NB4 (cell line): ENCODE data around the gene SPPL3.

Experiments
- DNase-seq: peaks from one replicate; pipeline ENCODE4 v3.0.0; 2010; ENCODE audit warnings: low read depth
- H3K4me3 ChIP-seq: one replicate; pipeline ENCODE4 v1.5.1; 2011; ENCODE audit warnings: mild to moderate bottlenecking, low read depth, low read length, moderate library complexity
- CTCF ChIP-seq: IDR thresholded peaks from one replicate; pipeline ENCODE4 v1.5.1; 2012; ENCODE audit warnings: low read depth, low read length
- MYC ChIP-seq: IDR thresholded peaks from 2 replicates; pipeline ENCODE4 v1.6.1; 2011; ENCODE audit warnings: low read depth, low read length
- POLR2A ChIP-seq: IDR thresholded peaks from 2 replicates; pipeline ENCODE4 v1.6.1; 2011; ENCODE audit warnings: mild to moderate bottlenecking; ENCODE audit not compliant: insufficient read length; ENCODE audit errors: extremely low read depth
- TF ChIP-seq, protein P1 (sequence below): IDR thresholded peaks from 2 replicates; pipeline ENCODE4 v1.6.1; 2011; ENCODE audit warnings: low read depth, low read length

SPPL3 gene

GRCh38 chr12:120941412-120941811, 37.3 kb upstream of the SPPL3 start:
- TF ChIP-seq POLR2A (no peak), CTCF (no peak), MYC (no peak)
- TF ChIP-seq, protein P1, sequence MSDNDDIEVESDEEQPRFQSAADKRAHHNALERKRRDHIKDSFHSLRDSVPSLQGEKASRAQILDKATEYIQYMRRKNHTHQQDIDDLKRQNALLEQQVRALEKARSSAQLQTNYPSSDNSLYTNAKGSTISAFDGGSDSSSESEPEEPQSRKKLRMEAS = no peak
- H3K4me3 ChIP-seq = no peak overlapping the region
- no peak for DNase-seq

- H3K4me3 ChIP-seq = no peak overlapping the region
- TF ChIP-seq POLR2A = no peak
- no peak for TF ChIP-seq MYC
- TF ChIP-seq, protein P1 = no peak
- no peak for TF ChIP-seq CTCF
- DNase-seq = peak; percentile 73
These were observed 36.6 kb upstream of the SPPL3 start for GRCh38 chr12:120940799-120941198.

DNA sequence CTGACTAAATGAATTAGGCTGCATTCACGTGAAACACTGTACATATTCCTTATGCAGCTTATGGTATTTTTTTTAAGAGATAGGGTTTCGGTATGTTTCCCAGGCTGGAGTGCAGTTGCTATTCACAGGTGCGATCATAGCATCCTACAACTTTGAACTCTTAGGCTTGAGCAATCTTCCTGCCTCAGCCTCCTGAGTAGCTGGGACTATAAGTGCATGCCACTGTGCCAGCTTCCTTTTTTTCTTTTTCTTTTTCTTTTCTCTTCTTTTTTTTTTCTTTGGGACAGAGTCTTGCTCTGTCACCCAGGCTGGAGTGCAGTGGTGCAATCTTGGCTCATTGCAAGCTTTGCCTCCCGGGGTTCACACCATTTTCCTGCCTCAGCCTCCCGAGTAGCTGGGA, 35.8 kb upstream of the SPPL3 start:
- H3K4me3 ChIP-seq = no peak overlapping the region
- no peak for TF ChIP-seq CTCF
- TF ChIP-seq, protein P1 = no peak
- no peak for TF ChIP-seq POLR2A
- no peak for TF ChIP-seq MYC
- peak; percentile 54 for DNase-seq

GRCh38 chr12:120939523-120939922, 35.4 kb upstream of the SPPL3 start:
- H3K4me3 ChIP-seq = no peak overlapping the region
- TF ChIP-seq CTCF = no peak
- no peak for TF ChIP-seq POLR2A
- TF ChIP-seq, protein P1 = 0 out of 2 replicates have a peak, but pooled peaks have one; percentile 33
- TF ChIP-seq MYC = peak; percentile 32; the same call in 1 of the 2 replicates
- peak; percentile 91 for DNase-seq

DNA sequence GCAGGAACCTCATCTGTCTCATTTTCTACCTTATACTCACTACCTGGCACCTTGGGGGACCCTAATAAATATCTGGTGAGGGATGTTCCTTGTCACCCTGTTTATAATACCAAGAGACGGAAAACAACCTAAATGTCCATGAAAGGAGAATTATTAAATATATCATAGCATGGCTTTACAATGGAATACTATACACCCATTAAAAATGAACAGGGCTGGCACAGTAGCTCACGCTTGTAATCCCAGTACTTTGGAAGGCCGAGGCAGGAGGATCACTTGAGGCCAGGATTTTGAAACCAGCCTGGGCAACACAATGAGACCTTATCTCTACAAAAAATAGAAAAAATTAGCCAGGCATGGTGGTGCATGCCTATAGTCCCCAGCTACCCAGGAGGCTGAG, 34.3 kb upstream of the SPPL3 start:
- TF ChIP-seq CTCF (no peak), POLR2A (no peak)
- TF ChIP-seq, protein P1 = no peak
- DNase-seq = no peak
- H3K4me3 ChIP-seq = no peak overlapping the region

DNA sequence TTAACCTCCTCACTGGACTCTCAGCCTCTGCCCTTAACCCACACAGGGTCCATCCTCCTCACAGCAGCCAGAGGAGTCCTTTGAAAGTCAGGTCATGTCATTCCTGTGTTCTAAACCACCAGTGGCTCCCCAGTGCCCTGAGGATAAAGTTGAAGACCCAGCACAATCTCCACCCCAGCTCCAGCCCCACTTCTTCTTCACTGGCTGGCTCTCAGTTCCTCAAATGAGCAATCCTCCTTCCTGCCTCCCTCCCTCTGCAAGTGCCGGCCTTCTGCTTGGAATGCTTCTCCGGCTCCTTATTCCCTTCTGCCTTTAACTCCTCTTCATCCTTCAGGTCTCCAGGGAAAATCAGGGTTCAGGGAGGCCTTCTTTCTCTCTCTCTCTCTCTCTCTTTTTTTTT, 32.0 kb upstream of the SPPL3 start:
- DNase-seq = peak; percentile 48
- no peak overlapping the region for H3K4me3 ChIP-seq
- no peak for TF ChIP-seq CTCF
- TF ChIP-seq, protein P1 = no peak
- no peak for TF ChIP-seq MYC
- TF ChIP-seq POLR2A = no peak
